PC-9 (cell line): ENCODE measurements around the gene HOXA4.

Experiments used
- CTCF ChIP-seq: fragments of 200-600 bp; sonication (generic); conservative IDR thresholded peaks from 2 replicates; pipeline ENCODE4 v1.6.1; 2017; ENCODE audit warnings: mixed run types, antibody characterized with exemption, mild to moderate bottlenecking, moderate library complexity
- EZH2 ChIP-seq: fragments of 200-600 bp; sonication (generic); IDR thresholded peaks from 2 replicates; pipeline ENCODE4 v1.8.0; 2017; ENCODE audit warnings: antibody characterized with exemption, low read depth

GRCh38 chr7:27102581-27103442 is 27.7 kb downstream of the HOXA4 start, which contains the start of gene HOXA2:
- no peak for TF ChIP-seq CTCF
- TF ChIP-seq EZH2: no peak
